GM19324 (cell line): ENCODE data around the gene RPTN.

Experiments used
- ATAC-seq: cut with Tn5 transposase; IDR thresholded peaks from one replicate; pipeline ENCODE4 v1.9.1; 2021; ENCODE audit warnings: mild to moderate bottlenecking, moderate library complexity; ENCODE audit not compliant: unreplicated experiment, low FRiP score

The RPTN gene

GRCh38 chr1:152159144-152159543 lies at the start of gene RPTN:
RPTN (minus strand) TSS chr1:152159228; CDS start chr1:152157889, 1,339 bp downstream.
- ATAC-seq: no peak

GRCh38 chr1:152198982-152199381 lies 40.0 kb upstream of the RPTN start:
- ATAC-seq: no peak

- ATAC-seq: no peak
Observed at GRCh38 chr1:152197361-152197941, 38.4 kb upstream of the RPTN start.

- ATAC-seq: no peak
Observed at GRCh38 chr1:152191711-152192110, 32.7 kb upstream of the RPTN start.

- no peak for ATAC-seq
Observed at GRCh38 chr1:152191260-152191659, 32.2 kb upstream of the RPTN start.

- ATAC-seq: no peak
Observed at GRCh38 chr1:152190589-152190988, 31.6 kb upstream of the RPTN start.

- ATAC-seq: no peak
Observed at GRCh38 chr1:152189657-152190442, 30.8 kb upstream of the RPTN start.

GRCh38 chr1:152188673-152189591 lies 29.9 kb upstream of the RPTN start:
- no peak for ATAC-seq

GRCh38 chr1:152186556-152187285 lies 27.7 kb upstream of the RPTN start:
- ATAC-seq: no peak

- no peak for ATAC-seq
Observed at GRCh38 chr1:152185544-152186391, 26.7 kb upstream of the RPTN start.

- ATAC-seq: no peak
Observed at GRCh38 chr1:152182944-152183361, 23.9 kb upstream of the RPTN start.

- ATAC-seq: no peak
Observed at GRCh38 chr1:152182431-152182830, 23.4 kb upstream of the RPTN start.

- ATAC-seq: no peak
Observed at GRCh38 chr1:152179566-152179965, 20.5 kb upstream of the RPTN start.

GRCh38 chr1:152170287-152170905 lies 11.4 kb upstream of the RPTN start:
- ATAC-seq: no peak

- ATAC-seq: no peak
Observed at GRCh38 chr1:152169366-152170025, 10.5 kb upstream of the RPTN start.

GRCh38 chr1:152168535-152168868 lies 9.5 kb upstream of the RPTN start:
- ATAC-seq: no peak

- ATAC-seq: no peak
Observed at GRCh38 chr1:152167835-152168534, 9.0 kb upstream of the RPTN start.

- ATAC-seq: no peak
Observed at GRCh38 chr1:152166966-152167365, 7.9 kb upstream of the RPTN start.
